HL-60 (cell line): Measurements from ENCODE around the gene SOBP.

ENCODE experiments used
- CTCF ChIP-seq: IDR thresholded peaks from one replicate; pipeline ENCODE4 v1.5.1; 2011; ENCODE audit warnings: low read length, control low read depth, inconsistent platforms; ENCODE audit not compliant: insufficient read depth
- POLR2AphosphoS5 ChIP-seq: IDR thresholded peaks from 2 replicates; pipeline ENCODE4 v1.6.1; 2012; ENCODE audit warnings: low read depth

- TF ChIP-seq CTCF (no peak), POLR2AphosphoS5 (no peak)
These were observed 74.0 kb downstream of the SOBP start for GRCh38 chr6:107563694-107564588.
